Forelimb muscle (tissue), 1 donor: ENCODE measurements around the gene UBAP2L. TPM values are rescaled to one million over a fixed set of nuclear protein-coding genes. Genes with fewer than 3 reads are reported as not detected.
"Not testable (repeated sequence)": the region's sequence is repeated elsewhere in the genome, so short reads cannot be mapped to it uniquely, and the experiment has no call there.

Source experiments
- DNase-seq: peaks from one replicate; pipeline ENCODE4 v3.0.0-alpha.2; 2013; ENCODE audit warnings: low read depth
- polyA plus RNA-seq: library from polyadenylated mRNA; unstranded; fragments of 120-200 nt; gene quantifications from one replicate; pipeline ENCODE4 v1.2.1, GENCODE V29; 2013; ENCODE audit not compliant: insufficient read length

The UBAP2L gene
- polyA plus RNA-seq, 1 donor = 97.8 TPM

DNA sequence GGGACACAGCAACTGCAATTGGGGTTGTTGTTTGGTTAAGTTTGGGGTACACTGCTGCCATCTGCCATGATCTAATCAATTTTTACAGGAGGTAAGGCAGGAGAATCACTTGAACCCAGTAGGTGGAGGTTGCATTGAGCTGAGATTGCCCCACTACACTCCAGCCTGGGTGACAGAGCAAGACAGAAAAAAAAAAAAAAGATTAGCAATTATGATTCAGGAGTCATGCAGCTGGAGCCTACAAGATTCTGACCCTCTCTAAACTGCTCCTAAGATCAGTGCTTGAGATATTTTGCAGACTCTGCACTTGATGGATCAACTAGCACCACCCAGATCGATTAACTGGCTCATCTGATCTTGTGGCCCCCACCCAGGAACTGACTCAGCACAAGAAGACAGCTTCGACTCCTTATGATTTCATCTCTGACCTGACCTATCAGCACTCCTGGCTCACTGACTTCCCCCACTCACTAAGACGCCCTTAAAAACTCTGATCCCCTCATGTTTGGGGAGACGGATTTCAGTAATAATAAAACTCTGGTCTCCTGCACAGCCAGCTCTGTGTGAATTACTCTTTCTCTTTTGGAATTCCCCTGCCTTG lies 87.0 kb downstream of the UBAP2L start:
- not testable (repeated sequence) for DNase-seq

DNA sequence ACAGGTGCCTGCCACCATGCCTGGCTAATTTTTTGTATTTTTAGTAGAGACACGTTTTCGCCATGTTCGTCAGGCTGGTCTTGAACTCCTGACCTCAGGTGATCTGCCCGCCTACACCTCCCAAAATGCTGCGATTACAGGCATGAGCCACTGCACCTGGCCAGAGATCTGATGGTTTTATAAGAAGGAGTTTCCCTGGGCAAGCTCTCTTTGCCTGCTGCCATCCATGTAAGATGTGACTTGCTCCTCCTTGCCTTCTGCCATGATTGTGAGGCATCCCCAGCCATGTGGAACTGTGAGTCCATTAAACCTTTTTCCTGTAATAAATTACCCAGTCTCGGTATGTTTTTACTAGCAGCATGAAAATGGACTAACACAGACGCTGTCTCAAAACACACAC lies 88.4 kb downstream of the UBAP2L start:
- not testable (repeated sequence) for DNase-seq

DNA sequence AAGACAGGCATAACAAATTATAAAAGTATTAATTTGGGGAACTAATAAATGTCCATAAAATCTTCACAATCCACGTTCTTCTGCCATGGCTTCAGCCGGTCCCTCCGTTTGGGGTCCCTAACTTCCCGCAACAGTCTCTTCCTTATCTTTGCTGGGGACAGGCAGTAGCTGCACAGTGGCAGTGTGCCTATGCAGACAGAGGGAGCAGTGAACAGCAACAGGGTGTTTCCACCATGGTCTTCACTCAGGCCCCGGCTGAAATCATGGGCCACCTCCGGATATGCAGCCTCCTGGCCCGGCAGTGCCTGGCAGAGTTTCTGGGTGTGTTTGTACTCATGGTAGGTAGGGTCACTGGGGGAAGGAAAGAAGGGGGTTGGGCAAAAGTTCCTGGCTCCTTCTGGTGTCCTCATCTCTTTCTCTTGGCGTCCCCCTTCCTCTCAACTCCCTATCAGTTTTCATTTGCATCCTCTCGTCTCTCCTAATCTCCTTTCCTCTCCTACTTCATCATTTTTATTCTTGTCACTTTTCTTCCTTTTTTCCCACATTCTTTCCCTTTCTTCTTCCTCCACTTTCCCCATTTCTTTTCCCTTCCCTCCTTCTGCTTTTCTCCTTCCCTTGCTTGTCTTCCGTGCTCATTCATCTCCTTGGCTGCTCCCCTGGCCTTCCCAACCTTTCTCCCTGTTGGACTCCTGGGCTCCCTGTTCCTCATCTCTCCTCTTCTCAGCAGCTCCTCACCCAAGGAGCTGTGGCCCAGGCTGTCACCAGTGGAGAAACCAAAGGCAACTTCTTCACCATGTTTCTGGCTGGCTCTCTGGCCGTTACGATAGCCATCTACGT lies 91.7 kb downstream of the UBAP2L start:
- not testable (repeated sequence) for DNase-seq

DNA sequence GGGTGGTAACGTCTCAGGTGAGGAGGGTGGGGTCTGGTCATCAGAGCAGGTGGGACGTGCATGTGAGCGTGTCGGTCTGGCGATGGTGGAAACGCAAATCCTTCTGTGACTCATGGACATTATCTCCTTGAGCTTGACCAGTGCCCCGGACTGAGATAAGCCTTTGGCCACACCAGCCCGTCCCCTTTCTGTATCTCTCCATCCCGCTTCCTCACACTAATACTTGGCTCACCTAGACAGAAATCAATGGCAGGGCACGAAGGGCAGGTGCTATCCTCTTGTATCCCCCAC lies 92.3 kb downstream of the UBAP2L start:
- DNase-seq = no peak

DNA sequence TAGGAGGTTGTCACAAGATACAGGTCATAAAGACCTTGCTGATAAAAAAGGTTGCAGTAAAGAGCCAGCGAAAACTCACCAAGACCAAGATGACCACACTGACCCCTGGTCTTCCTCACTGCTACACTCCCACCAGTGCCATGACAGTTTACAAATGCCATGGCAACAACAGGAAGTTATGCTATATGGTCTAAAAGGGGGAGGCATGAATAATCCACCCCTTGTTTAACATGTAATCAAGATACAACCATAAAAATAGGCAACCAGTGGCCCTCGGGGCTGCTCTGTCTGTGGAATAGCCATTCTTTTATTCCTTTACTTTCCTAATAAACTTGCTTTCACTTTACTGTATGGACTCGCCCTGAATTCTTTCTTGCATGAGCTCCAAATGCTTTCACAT lies 93.5 kb downstream of the UBAP2L start:
- not testable (repeated sequence) for DNase-seq

DNA sequence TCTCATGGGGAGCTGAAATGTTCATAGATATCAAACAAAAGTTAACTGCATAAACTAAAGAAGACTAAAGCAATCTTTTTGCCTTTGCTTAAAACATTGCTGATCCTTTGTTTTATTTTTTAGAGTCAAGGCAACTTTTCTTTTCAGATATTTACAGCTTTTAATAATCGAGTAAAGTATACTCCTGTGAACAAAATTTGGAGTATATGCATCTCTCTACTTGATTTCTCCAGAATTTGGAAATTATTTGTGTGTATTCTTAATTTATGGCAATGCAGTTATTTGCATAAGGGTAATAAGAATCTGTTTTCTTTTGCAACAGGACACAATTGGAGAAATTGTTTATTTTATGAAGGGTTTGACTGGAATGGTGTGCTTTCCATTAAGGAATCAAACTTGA lies 95.9 kb downstream of the UBAP2L start:
- no peak for DNase-seq

DNA sequence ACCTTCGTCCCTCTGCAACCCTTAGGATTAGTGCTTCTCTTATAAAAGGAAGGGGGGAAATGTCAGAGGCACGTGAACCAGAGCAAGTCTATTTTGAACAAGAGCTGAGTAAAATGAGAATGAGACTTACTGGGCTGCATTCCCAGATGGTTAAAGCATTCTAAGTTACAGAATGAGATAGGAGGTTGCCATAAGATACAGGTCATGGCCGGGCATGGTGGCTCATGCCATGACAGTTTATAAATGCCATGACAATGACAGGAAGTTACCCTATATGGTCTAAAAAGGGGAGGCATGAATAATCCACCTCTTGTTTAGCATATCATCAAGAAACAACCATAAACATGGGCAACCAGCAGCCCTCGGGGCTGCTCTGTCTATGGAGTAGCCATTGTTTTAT lies 97.6 kb downstream of the UBAP2L start:
- DNase-seq = no peak

Other genes with a start within 250 kb of the UBAP2L start
- gene JTB, start 243.3 kb upstream of the UBAP2L start, polyA plus RNA-seq = 75.7 TPM
- 70.3 TPM for gene RAB13, start 234.6 kb upstream of the UBAP2L start, polyA plus RNA-seq
- 3,622 TPM for gene RPS27, start 230.2 kb upstream of the UBAP2L start, polyA plus RNA-seq
- 0.03 TPM for gene NUP210L, start 65.9 kb upstream of the UBAP2L start, polyA plus RNA-seq
- gene TPM3, start 28.9 kb upstream of the UBAP2L start, polyA plus RNA-seq = 535 TPM
- not detected for gene CFAP141, start 14.6 kb upstream of the UBAP2L start, polyA plus RNA-seq
- 69.8 TPM for gene HAX1, start 51.7 kb downstream of the UBAP2L start, polyA plus RNA-seq
- gene AQP10, start 100.1 kb downstream of the UBAP2L start, polyA plus RNA-seq = not detected
- 20.8 TPM for gene ATP8B2, start 104.6 kb downstream of the UBAP2L start, polyA plus RNA-seq
- gene IL6R, start 184.4 kb downstream of the UBAP2L start, polyA plus RNA-seq = 7.1 TPM